Muscle of arm (tissue), 12 donors: ENCODE data around the gene OR51G2. TPM values are rescaled to one million over a fixed set of nuclear protein-coding genes. Genes with fewer than 3 reads are reported as not detected.

ENCODE experiments used
- DNase-seq: peaks from one replicate; pipeline ENCODE4 v3.0.0-alpha.2; 2013
- polyA plus RNA-seq, 12 donors: library from polyadenylated mRNA; unstranded; fragments of 120-200 nt; gene quantifications; one replicate each; pipeline ENCODE4 v1.2.1, GENCODE V29; 2013; ENCODE audit not compliant: insufficient read length in 12 of 12

The OR51G2 gene
- polyA plus RNA-seq, 12 donors, result not detected

DNA sequence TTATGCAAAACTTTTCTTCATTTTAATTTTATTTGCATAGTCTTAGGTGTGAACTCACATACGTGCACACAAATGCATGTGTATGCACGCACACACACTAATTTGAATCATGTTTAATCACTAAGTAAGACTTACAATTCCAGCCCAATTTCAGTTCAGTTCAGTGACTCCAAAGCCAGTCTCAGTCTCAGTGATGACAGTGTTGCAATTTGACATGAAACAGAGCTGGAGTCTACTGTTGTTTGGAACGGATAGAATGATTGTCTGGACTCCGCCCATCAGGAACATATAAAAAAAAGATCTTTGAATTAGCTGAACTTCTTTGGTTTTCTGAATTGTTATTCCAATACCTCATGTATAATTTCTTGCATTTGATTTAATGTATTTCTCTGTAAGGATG is 55.3 kb downstream of the OR51G2 start:
- no peak for DNase-seq

Other genes with a start within 250 kb of the OR51G2 start
- 1 to 10 TPM in 6 of 12 donors, under 1 TPM in 4, not detected in 2; 0.90 to 1.7 (median 1.1) TPM for gene OR51E2, start 221.5 kb downstream of the OR51G2 start, polyA plus RNA-seq
- gene MMP26, start 214.6 kb downstream of the OR51G2 start, polyA plus RNA-seq, result under 1 TPM in 1 of 12 donors, not detected in 11; 0.32 TPM
- not detected for gene OR51F1, start 149.4 kb downstream of the OR51G2 start, polyA plus RNA-seq
- not detected for gene OR52R1, start 115.0 kb downstream of the OR51G2 start, polyA plus RNA-seq
- gene OR51F2, start 98.0 kb downstream of the OR51G2 start, polyA plus RNA-seq, result not detected
- not detected for gene OR51S1, start 70.1 kb downstream of the OR51G2 start, polyA plus RNA-seq
- not detected for gene OR51T1, start 37.5 kb downstream of the OR51G2 start, polyA plus RNA-seq
- not detected for gene OR51A7, start 15.6 kb downstream of the OR51G2 start, polyA plus RNA-seq
- not detected for gene OR51G1, start 5.0 kb upstream of the OR51G2 start, polyA plus RNA-seq
- not detected for gene OR51A4, start 28.3 kb upstream of the OR51G2 start, polyA plus RNA-seq
- gene OR51A2, start 36.4 kb upstream of the OR51G2 start, polyA plus RNA-seq, result not detected
- gene OR51L1, start 75.5 kb upstream of the OR51G2 start, polyA plus RNA-seq, result under 1 TPM in 2 of 12 donors, not detected in 10; 0.03 TPM
- not detected for gene OR52J3, start 127.2 kb upstream of the OR51G2 start, polyA plus RNA-seq
- gene OR52E2, start 140.3 kb upstream of the OR51G2 start, polyA plus RNA-seq, result not detected
- not detected for gene OR52E1, start 150.2 kb upstream of the OR51G2 start, polyA plus RNA-seq
- not detected for gene OR52A5, start 219.0 kb upstream of the OR51G2 start, polyA plus RNA-seq
- gene OR52A1, start 235.4 kb upstream of the OR51G2 start, polyA plus RNA-seq, result under 1 TPM in 6 of 12 donors, not detected in 6; 0.01 to 0.03 (median 0.02) TPM